Astrocyte (in vitro differentiated cells and primary cell): Measurements from ENCODE around the gene GTF2H4. TPM values are rescaled to one million over a fixed set of nuclear protein-coding genes. Genes with fewer than 3 reads are reported as not detected.

Experiments
- DNase-seq: peaks from one replicate; pipeline ENCODE4 v3.0.0-alpha.2; 2010; ENCODE audit warnings: low read depth
- FAIRE-seq: peaks from 2 replicates; lab custom pipeline; 2011; peaks lifted over from hg19 to GRCh38; lab: Jason Lieb, UNC
- H2AFZ ChIP-seq: 2 replicates; pipeline ENCODE4 v1.6.0; 2012; ENCODE audit warnings: low read depth, low read length, inconsistent platforms
- H3K27ac ChIP-seq: 2 replicates; pipeline ENCODE4 v1.5.1; 2011; ENCODE audit warnings: low read depth, low read length, inconsistent platforms
- H3K27me3 ChIP-seq: 2 replicates; pipeline ENCODE4 v1.6.0; 2011; ENCODE audit warnings: low read length, inconsistent platforms; ENCODE audit not compliant: insufficient read depth
- H3K36me3 ChIP-seq: 2 replicates; pipeline ENCODE4 v1.5.1; 2011; ENCODE audit warnings: low read length, inconsistent platforms; ENCODE audit not compliant: insufficient read depth
- H3K4me1 ChIP-seq: 2 replicates; pipeline ENCODE4 v1.5.1; 2011; ENCODE audit warnings: low read length, inconsistent platforms; ENCODE audit not compliant: insufficient read depth
- H3K4me2 ChIP-seq: 2 replicates; pipeline ENCODE4 v1.6.0; 2012; ENCODE audit warnings: low read length, inconsistent platforms
- H3K4me3 ChIP-seq: 2 replicates; pipeline ENCODE4 v1.5.1; 2011; ENCODE audit warnings: low read depth, mild to moderate bottlenecking, low read length, inconsistent platforms; ENCODE audit not compliant: insufficient read depth
- H3K79me2 ChIP-seq: 2 replicates; pipeline ENCODE4 v1.6.0; 2012; ENCODE audit warnings: mild to moderate bottlenecking, low read length, inconsistent platforms; ENCODE audit not compliant: insufficient read depth
- H3K9ac ChIP-seq: 2 replicates; pipeline ENCODE4 v1.6.0; 2012; ENCODE audit warnings: mild to moderate bottlenecking, low read length, inconsistent platforms
- H3K9me3 ChIP-seq: 2 replicates; pipeline ENCODE4 v1.5.1; 2012; ENCODE audit warnings: low read depth, mild to moderate bottlenecking, low read length, inconsistent platforms; ENCODE audit not compliant: insufficient read depth
- H4K20me1 ChIP-seq: 2 replicates; pipeline ENCODE4 v1.6.0; 2012; ENCODE audit warnings: low read length, inconsistent platforms; ENCODE audit not compliant: insufficient read depth
- H3K27ac Mint-ChIP-seq: one replicate; pipeline ENCODE4 v1.8.0; 2021; ENCODE audit warnings: mild to moderate bottlenecking, mixed read lengths; ENCODE audit not compliant: unreplicated experiment
- H3K27me3 Mint-ChIP-seq: one replicate; pipeline ENCODE4 v1.8.0; 2021; ENCODE audit warnings: low read depth, mixed read lengths; ENCODE audit not compliant: unreplicated experiment
- H3K36me3 Mint-ChIP-seq: one replicate; pipeline ENCODE4 v1.8.0; 2021; ENCODE audit warnings: low read depth, mixed read lengths; ENCODE audit not compliant: unreplicated experiment
- H3K4me1 Mint-ChIP-seq: one replicate; pipeline ENCODE4 v1.8.0; 2021; ENCODE audit warnings: low read depth, mixed read lengths; ENCODE audit not compliant: unreplicated experiment
- H3K4me3 Mint-ChIP-seq: one replicate; pipeline ENCODE4 v1.8.0; 2021; ENCODE audit warnings: mild to moderate bottlenecking, moderate library complexity, mixed read lengths; ENCODE audit not compliant: unreplicated experiment
- H3K9me3 Mint-ChIP-seq: one replicate; pipeline ENCODE4 v1.8.0; 2021; ENCODE audit warnings: mild to moderate bottlenecking, mixed read lengths; ENCODE audit not compliant: unreplicated experiment
- CTCF ChIP-seq: IDR thresholded peaks from 2 replicates; pipeline ENCODE4 v1.5.1; 2011; ENCODE audit warnings: low read depth, mild to moderate bottlenecking, inconsistent platforms, low read length, moderate library complexity; ENCODE audit not compliant: insufficient read depth
- EZH2 ChIP-seq: IDR thresholded peaks from 2 replicates; pipeline ENCODE4 v1.6.1; 2012; ENCODE audit warnings: mild to moderate bottlenecking, low read length, inconsistent platforms; ENCODE audit not compliant: insufficient read depth
- total RNA-seq: library from RNA; stranded (reverse); gene quantifications from 2 replicates; pipeline ENCODE4 v1.2.1, GENCODE V29; 2021

Gene GTF2H4
- total RNA-seq, 1 donor from 2014 or later: 34.3 TPM

- no peaks in the 10 kb centered on the region for H3K36me3 ChIP-seq
- Mint-ChIP-seq H3K27me3 (peaks cover 16% of the 10 kb centered on the region), H3K9me3 (peaks cover 7% of the 10 kb centered on the region), H3K36me3 (peaks cover 20% of the 10 kb centered on the region), H3K27ac (no peak overlapping the region), H3K4me3 (no peak overlapping the region), H3K4me1 (no peaks in the 10 kb centered on the region)
- H3K27ac ChIP-seq: no peak overlapping the region
- H3K27me3 ChIP-seq: no peaks in the 10 kb centered on the region
- H4K20me1 ChIP-seq: no peaks in the 10 kb centered on the region
- H3K4me3 ChIP-seq: no peak overlapping the region
- no peaks in the 10 kb centered on the region for H3K79me2 ChIP-seq
- H3K9ac ChIP-seq: no peak overlapping the region
- no peak for TF ChIP-seq CTCF
- TF ChIP-seq EZH2: no peak
- peaks cover 5% of the 10 kb centered on the region for H3K9me3 ChIP-seq
- DNase-seq (no peak), FAIRE-seq (no peak)
- H3K4me2 ChIP-seq: no peak overlapping the region
- no peaks in the 10 kb centered on the region for H3K4me1 ChIP-seq
- H2AFZ ChIP-seq: no peak overlapping the region
These were observed 22.5 kb downstream of the GTF2H4 start for GRCh38 chr6:30930506-30930905.

- no peak overlapping the region for H3K27ac Mint-ChIP-seq
These were observed 23.3 kb downstream of the GTF2H4 start for GRCh38 chr6:30931272-30931671.

More at GRCh38 chr6:30931272-30931671, 23.3 kb downstream of the GTF2H4 start:
- no peak overlapping the region for H3K9ac ChIP-seq
- H4K20me1 ChIP-seq: no peaks in the 10 kb centered on the region
- H3K27me3 ChIP-seq: no peaks in the 10 kb centered on the region
- H3K27ac ChIP-seq: no peak overlapping the region
- Mint-ChIP-seq H3K9me3 (peaks cover 7% of the 10 kb centered on the region), H3K27me3 (peaks cover 19% of the 10 kb centered on the region), H3K4me3 (no peak overlapping the region), H3K36me3 (peaks cover 19% of the 10 kb centered on the region), H3K4me1 (no peaks in the 10 kb centered on the region)
- no peak for FAIRE-seq
- DNase-seq: no peak
- no peak overlapping the region for H3K4me3 ChIP-seq
- H3K4me2 ChIP-seq: no peak overlapping the region
- H3K36me3 ChIP-seq: no peaks in the 10 kb centered on the region
- H3K4me1 ChIP-seq: no peaks in the 10 kb centered on the region
- H2AFZ ChIP-seq: no peak overlapping the region
- TF ChIP-seq CTCF (no peak), EZH2 (no peak)
- H3K79me2 ChIP-seq: no peaks in the 10 kb centered on the region
- H3K9me3 ChIP-seq: peaks cover 5% of the 10 kb centered on the region
